ENCODE data around the gene LIFR. TPM values are rescaled to one million over a fixed set of nuclear protein-coding genes. Genes with fewer than 3 reads are reported as not detected.

LIFR gene
- total and polyA plus RNA-seq, 2 donors (not counting 3 experiments of a cell fraction or from before 2014, with no cell fraction given) = 4.1 to 36.4 TPM

GRCh38 chr5:38533286-38534155 lies 22.9 kb downstream of the LIFR start:
- H3K27me3 ChIP-seq (ENCODE audit: control insufficient read depth in 2 of 2, insufficient read depth in 2 of 2, low read length in 2 of 2) = no peaks in the 10 kb centered on the region
- no peaks in the 10 kb centered on the region for H3K36me3 ChIP-seq (ENCODE audit: control insufficient read depth in 2 of 2, extremely low read depth in 1 of 2, insufficient read depth in 2 of 2, low read length in 2 of 2)
- no peak for DNase-seq (ENCODE audit: low read depth, low spot score)
- no peak overlapping the region for H3K9ac ChIP-seq (replicated peaks; ENCODE audit: extremely low read depth, insufficient read depth, low read length)
- no peaks in the 10 kb centered on the region for H3K9me3 ChIP-seq (replicated peaks; ENCODE audit: control insufficient read depth, insufficient read depth, low read length)
- no peak overlapping the region for H3K27ac ChIP-seq (ENCODE audit: insufficient read depth, low read depth, low read length)
- H3K4me3 ChIP-seq (replicated peaks in 1 of 3; ENCODE audit: insufficient read depth in 1 of 3, low read depth in 1 of 3, low read length in 3 of 3) = no peak overlapping the region
- no peaks in the 10 kb centered on the region for H4K20me1 ChIP-seq (replicated peaks; ENCODE audit: control insufficient read depth, extremely low read depth, insufficient read depth, low read length)
- H2AFZ ChIP-seq (ENCODE audit: low read depth, low read length) = no peak overlapping the region
- ChIA-PET POLR2A (no interaction called here), CTCF (interaction anchor here (1.3 to 3.7 kb wide), 2 partner anchors 13 to 92 kb away, joined by 4 to 17 read pairs; no protein-coding TSS in a partner anchor)
- H3K79me2 ChIP-seq (ENCODE audit: control insufficient read depth, insufficient read depth, low read length) = no peaks in the 10 kb centered on the region
- H3K4me1 ChIP-seq (ENCODE audit: control insufficient read depth, extremely low read depth, insufficient read depth, low read length) = no peaks in the 10 kb centered on the region
- FAIRE-seq = no peak
- no peaks in the 10 kb centered on the region for H3K9me1 ChIP-seq (replicated peaks; ENCODE audit: control insufficient read depth, extremely low read depth, insufficient read depth, low read length)
- dilution Hi-C loops (cut with MboI; ENCODE audit: extremely low pct_ligation_motif_present, low sequenced_read_pairs) = no loop called here
- no TSS peak for BruUV-seq (replicated peaks)
- intact Hi-C loops (cut with micrococcal nuclease) = no loop called here
- no peak overlapping the region for H3K4me2 ChIP-seq (ENCODE audit: insufficient read depth, low read length)
- TF ChIP-seq CTCF (IDR thresholded peaks at IDR 0.05; ENCODE audit: extremely low read depth in 1 of 2, insufficient read depth in 1 of 2, low read depth in 1 of 2, low read length in 2 of 2) = no peak
- no peak for TF ChIP-seq JUN (IDR thresholded peaks at IDR 0.05; ENCODE audit: borderline replicate concordance, insufficient read depth, insufficient read length, low read depth)
- TF ChIP-seq GATA2 (IDR thresholded peaks at IDR 0.05; ENCODE audit: insufficient read depth, insufficient read length, low read depth, low read length) = no peak
- no peak for TF ChIP-seq POLR2A (IDR thresholded peaks at IDR 0.05; ENCODE audit: low read depth, low read length)
- no peak for TF ChIP-seq FOS (IDR thresholded peaks at IDR 0.05; ENCODE audit: borderline replicate concordance, insufficient read depth, low read length)
- no peak for TF ChIP-seq POLR2AphosphoS5 (IDR thresholded peaks at IDR 0.05; ENCODE audit: insufficient read depth, low read depth, low read length)
- no peak for TF ChIP-seq EZH2 (IDR thresholded peaks at IDR 0.05; ENCODE audit: borderline replicate concordance, low read depth, low read length, severe bottlenecking)
- no peak for TF ChIP-seq MYC (IDR thresholded peaks at IDR 0.05; ENCODE audit: low read depth, low read length)
- no peak for TF ChIP-seq MAX (IDR thresholded peaks at IDR 0.05; ENCODE audit: insufficient read depth, insufficient read length)
